Peyer's patch (tissue), 4 donors: ENCODE data around the gene CHPT1.

ENCODE experiments used
- POLR2A ChIP-seq, 2 donors: fragments of 450-650 bp; IDR thresholded peaks; one replicate each; pipeline ENCODE4 v1.5.1; 2017; ENCODE audit warnings: antibody characterized with exemption in 2 of 2, mild to moderate bottlenecking in 2 of 2, moderate library complexity in 2 of 2
- TF ChIP-seq, protein P1 (sequence below), 6 experiments: fragments of 450-650 bp in 4 of 6; fragments of 200-600 bp in 2 of 6; sonication (generic) in 1 of 6; IDR thresholded peaks; one replicate each; pipeline ENCODE4 v1.5.1; 2017 to 2019; ENCODE audit warnings: antibody characterized with exemption in 6 of 6, mild to moderate bottlenecking in 3 of 6, moderate library complexity in 1 of 6

DNA sequence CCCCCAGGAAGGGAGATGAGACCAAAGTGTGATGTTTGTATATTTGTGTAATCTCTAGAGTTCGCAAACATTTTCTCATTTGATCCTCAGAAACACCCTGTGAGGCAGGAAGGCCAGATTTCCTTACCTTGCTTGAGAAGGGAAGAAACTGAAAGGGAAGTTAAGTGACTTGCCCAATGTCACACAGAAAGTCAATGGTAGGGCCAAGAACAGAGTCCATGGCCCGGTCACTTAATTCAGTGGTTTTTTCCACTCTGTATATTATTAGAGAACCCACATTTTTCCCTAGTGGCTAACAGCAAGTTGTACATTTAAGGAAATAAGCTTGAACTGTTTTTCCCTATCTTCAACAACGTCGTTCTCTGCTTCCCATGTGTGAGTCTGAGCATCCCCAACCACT lies 25.6 kb upstream of the CHPT1 start:
- TF ChIP-seq, protein P1, sequence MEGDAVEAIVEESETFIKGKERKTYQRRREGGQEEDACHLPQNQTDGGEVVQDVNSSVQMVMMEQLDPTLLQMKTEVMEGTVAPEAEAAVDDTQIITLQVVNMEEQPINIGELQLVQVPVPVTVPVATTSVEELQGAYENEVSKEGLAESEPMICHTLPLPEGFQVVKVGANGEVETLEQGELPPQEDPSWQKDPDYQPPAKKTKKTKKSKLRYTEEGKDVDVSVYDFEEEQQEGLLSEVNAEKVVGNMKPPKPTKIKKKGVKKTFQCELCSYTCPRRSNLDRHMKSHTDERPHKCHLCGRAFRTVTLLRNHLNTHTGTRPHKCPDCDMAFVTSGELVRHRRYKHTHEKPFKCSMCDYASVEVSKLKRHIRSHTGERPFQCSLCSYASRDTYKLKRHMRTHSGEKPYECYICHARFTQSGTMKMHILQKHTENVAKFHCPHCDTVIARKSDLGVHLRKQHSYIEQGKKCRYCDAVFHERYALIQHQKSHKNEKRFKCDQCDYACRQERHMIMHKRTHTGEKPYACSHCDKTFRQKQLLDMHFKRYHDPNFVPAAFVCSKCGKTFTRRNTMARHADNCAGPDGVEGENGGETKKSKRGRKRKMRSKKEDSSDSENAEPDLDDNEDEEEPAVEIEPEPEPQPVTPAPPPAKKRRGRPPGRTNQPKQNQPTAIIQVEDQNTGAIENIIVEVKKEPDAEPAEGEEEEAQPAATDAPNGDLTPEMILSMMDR (IDR thresholded peaks at IDR 0.05), result no peak
- no peak for TF ChIP-seq POLR2A (IDR thresholded peaks at IDR 0.05)
